NB4 (cell line): Measurements from ENCODE around the gene RAPGEF5.

Source experiments
- CTCF ChIP-seq: IDR thresholded peaks from one replicate; pipeline ENCODE4 v1.5.1; 2012; ENCODE audit warnings: low read depth, low read length
- POLR2A ChIP-seq: IDR thresholded peaks from 2 replicates; pipeline ENCODE4 v1.6.1; 2011; ENCODE audit warnings: mild to moderate bottlenecking; ENCODE audit not compliant: insufficient read length; ENCODE audit errors: extremely low read depth

DNA sequence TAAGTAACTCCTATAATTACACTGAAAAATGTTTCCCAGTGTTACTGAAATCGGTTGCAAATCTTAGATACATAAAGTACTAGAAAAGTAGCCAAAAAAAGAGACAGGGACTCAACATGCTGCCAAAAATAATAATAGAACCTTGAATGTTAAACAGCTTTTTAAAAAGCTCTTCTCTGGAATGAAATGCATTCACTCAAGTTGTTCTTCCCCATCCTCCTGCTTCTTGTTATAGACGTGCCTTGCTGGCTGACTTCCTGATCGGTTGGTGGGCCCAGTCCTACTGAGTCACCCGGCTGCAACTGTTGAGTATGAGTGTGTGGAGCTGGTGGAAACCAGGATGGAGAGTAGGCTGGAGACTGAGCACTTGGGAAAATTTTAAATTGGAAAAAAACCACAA lies 30.6 kb upstream of the RAPGEF5 start:
- no peak for TF ChIP-seq CTCF
- no peak for TF ChIP-seq POLR2A
